8988T (cell line): ENCODE data around the gene DAZAP1.

Experiments
- DNase-seq: peaks from one replicate; pipeline ENCODE4 v3.0.0; 2011

Gene DAZAP1

GRCh38 chr19:1460033-1460995 is 52.9 kb downstream of the DAZAP1 start:
- no peak for DNase-seq

GRCh38 chr19:1461862-1462261 is 54.5 kb downstream of the DAZAP1 start:
- no peak for DNase-seq

GRCh38 chr19:1465191-1466016 is 58.0 kb downstream of the DAZAP1 start:
- no peak for DNase-seq

- DNase-seq: no peak
Observed at GRCh38 chr19:1466018-1466460, 58.7 kb downstream of the DAZAP1 start.

DNA sequence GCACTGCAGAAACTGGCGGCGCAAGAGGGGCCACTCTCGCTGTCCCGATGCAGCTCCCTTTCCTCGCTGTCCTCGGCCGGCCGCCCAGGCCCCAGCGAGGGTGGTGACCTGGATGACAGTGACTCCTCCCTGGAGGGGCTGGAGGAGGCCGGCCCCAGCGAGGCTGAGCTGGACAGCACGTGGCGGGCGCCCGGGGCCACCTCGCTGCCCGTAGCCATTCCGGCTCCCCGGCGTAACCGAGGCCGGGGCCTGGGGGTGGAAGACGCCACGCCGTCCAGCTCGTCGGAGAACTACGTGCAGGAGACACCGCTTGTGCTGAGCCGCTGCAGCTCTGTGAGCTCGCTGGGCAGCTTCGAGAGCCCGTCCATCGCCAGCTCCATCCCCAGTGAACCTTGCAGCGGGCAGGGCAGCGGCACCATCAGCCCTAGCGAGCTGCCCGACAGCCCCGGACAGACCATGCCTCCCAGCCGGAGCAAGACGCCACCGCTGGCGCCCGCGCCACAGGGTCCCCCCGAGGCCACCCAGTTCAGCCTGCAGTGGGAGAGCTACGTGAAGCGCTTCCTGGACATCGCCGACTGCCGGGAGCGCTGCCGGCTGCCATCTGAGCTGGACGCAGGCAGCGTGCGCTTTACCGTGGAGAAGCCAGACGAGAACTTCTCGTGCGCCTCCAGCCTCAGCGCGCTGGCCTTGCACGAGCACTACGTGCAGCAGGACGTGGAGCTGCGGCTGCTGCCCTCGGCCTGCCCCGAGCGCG is 59.3 kb downstream of the DAZAP1 start:
- no peak for DNase-seq

DNA sequence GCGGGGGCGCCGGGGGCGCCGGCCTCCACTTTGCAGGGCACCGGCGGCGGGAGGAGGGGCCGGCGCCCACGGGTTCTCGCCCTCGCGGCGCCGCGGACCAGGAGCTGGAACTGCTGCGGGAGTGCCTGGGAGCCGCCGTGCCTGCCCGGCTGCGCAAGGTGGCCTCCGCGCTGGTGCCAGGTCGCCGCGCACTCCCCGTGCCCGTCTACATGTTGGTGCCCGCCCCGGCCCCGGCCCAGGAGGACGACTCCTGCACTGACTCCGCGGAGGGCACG is 59.8 kb downstream of the DAZAP1 start:
- DNase-seq: no peak

- no peak for DNase-seq
Observed at GRCh38 chr19:1467490-1468273, 60.3 kb downstream of the DAZAP1 start.

GRCh38 chr19:1468274-1468820 is 61.0 kb downstream of the DAZAP1 start:
- no peak for DNase-seq

DNA sequence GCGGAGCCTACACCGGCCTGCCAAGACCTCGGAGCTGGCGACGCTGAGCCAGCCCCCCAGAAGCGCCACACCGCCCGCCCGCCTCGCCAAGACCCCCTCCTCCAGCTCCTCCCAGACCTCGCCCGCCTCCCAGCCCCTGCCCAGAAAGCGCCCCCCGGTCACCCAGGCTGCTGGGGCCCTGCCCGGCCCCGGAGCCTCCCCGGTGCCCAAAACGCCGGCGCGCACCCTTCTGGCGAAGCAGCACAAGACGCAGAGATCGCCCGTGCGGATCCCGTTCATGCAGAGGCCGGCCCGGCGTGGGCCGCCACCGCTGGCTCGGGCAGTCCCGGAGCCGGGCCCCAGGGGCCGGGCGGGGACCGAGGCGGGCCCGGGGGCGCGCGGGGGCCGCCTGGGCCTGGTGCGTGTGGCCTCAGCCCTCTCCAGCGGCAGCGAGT is 61.5 kb downstream of the DAZAP1 start:
- DNase-seq: no peak

GRCh38 chr19:1469255-1470054 is 62.1 kb downstream of the DAZAP1 start:
- DNase-seq: no peak

GRCh38 chr19:1470055-1470304 is 62.6 kb downstream of the DAZAP1 start:
- no peak for DNase-seq

DNA sequence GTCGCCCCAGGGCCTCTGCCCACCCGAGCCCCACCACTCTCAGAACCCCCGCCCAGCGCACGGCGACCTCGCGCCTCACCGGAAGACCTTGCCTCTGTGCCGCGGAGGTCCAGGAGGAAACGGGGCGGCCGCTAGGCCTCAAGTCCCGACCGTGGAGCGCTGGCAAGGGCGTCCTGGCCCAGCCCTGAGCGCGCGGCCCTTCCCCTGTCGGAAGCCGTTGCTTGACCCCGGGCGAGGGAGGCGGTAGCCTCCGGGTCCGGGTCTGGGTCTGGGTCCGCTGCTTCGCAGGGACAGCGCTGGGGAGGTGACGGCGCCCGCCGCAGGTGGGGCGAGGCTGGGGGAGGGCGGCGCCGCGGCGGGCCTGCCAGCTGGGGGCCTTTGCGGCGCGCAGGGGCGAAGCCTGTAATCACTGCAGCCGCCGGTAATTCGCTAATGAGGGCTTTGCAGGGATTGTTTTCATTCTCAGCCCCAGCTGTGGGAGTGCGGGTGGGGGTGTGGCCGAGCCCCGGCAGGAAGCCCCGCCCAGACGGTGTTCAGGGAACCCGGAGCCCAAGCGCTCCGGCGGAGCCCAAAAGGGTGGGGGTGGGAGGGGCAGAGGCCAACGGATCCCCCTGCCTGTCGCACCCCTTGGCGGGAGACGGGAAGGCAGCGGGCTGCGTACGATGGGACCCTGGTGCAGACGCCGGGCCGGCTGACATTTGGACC is 63.1 kb downstream of the DAZAP1 start:
- DNase-seq: no peak

GRCh38 chr19:1471010-1471514 is 63.7 kb downstream of the DAZAP1 start:
- DNase-seq: no peak

DNA sequence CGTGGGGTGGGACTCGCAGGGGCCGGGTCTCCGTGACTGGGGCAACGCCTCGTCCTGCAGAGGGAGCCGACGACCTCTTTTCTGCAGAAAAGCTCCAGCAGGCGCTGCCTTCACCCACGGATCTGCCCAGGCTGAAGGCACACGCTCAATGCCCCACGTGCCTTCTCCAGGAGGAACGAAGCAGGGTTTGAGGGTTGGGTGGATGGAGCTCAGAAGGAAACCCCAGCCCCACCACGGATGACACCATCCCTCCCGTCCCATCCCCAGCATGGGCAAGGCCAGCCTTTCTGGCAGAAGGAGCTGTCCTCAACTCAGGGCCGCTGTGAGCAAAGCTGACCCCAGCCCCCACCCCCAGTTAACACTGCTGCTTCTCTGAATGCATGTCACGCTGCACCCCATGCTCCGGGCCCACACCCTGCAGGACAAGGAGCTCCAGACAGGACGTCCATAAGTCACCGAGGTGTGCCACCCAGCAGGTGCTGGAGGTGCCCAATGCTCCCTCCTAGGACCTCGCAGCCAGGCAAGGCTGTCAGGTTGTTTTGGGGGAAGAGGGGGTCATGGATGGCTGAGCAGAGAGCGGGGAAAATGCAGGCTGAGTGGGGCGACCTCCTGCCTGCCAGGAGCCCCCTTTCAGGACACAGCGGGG is 64.3 kb downstream of the DAZAP1 start:
- DNase-seq: no peak

- DNase-seq: no peak
Observed at GRCh38 chr19:1472231-1473084, 65.1 kb downstream of the DAZAP1 start.

GRCh38 chr19:1473085-1473851 is 65.9 kb downstream of the DAZAP1 start:
- no peak for DNase-seq

GRCh38 chr19:1474011-1474764 is 66.8 kb downstream of the DAZAP1 start:
- no peak for DNase-seq
